WI38 (cell line): ENCODE results near the gene TTC38.

ENCODE experiments used
- H3K4me3 ChIP-seq: 2 replicates; pipeline ENCODE4 v1.5.1; 2011; ENCODE audit warnings: low read depth, mild to moderate bottlenecking, control low read depth, low read length
- CTCF ChIP-seq: IDR thresholded peaks from 2 replicates; pipeline ENCODE4 v1.5.1; 2012; ENCODE audit warnings: low read depth, mild to moderate bottlenecking, control low read depth, low read length

The TTC38 gene

GRCh38 chr22:46246178-46246577 lies 21.6 kb upstream of the TTC38 start:
- no peak for TF ChIP-seq CTCF
- H3K4me3 ChIP-seq: no peak overlapping the region

DNA sequence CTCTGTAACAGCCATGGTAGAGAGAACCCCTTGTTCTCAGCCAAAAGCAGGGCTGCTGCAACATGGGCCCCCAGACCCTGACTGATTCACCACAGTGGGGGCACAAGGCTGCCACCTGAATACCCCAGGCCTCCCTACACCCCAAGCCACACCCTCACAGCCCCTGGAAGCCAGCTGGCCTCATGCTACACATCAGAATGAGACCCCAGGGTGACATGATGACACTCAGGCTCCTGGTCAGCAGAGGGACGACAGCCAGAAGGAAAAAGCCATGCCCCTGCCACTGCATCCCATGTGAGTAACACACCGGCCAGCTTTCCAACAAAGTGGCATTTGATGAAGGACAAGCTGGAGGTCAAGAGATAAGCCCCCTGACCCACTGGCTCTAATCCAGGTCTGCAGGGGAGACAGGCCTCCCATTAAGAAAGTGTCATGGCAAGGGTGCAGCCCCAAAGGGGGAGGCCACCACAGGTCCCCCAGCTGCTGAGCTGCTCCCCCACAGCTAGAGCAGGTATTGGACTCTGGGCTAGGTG lies 20.3 kb upstream of the TTC38 start:
- H3K4me3 ChIP-seq: no peak overlapping the region
- no peak for TF ChIP-seq CTCF

GRCh38 chr22:46250035-46250782 lies 17.6 kb upstream of the TTC38 start, which contains the start of gene CDPF1:
TSS of gene CDPF1 (minus strand) at chr22:46250293. CDS start at chr22:46248284, 2,009 bp downstream.
- H3K4me3 ChIP-seq: peak within 1 kb of the TSS; percentile 84
- TF ChIP-seq CTCF: no peak

DNA sequence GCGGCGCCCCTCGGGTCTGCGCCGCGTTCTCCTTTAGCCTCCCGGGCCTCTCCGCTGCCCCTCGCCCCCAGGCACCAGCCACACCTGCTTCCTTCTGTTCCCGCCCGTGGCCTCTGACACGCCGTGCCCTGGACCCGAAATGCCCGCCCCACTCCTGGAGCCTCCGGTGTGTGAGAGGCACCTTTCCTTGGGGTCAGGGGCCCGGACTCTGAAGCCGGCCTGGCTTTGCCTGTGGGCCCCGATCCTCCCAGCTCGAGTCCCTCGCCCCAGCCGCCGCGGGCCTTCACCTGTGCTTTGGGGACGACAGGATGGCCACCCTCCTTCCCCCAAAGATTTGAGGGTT lies 17.1 kb upstream of the TTC38 start:
- TF ChIP-seq CTCF: no peak
- H3K4me3 ChIP-seq: peak overlapping the region; percentile 84

DNA sequence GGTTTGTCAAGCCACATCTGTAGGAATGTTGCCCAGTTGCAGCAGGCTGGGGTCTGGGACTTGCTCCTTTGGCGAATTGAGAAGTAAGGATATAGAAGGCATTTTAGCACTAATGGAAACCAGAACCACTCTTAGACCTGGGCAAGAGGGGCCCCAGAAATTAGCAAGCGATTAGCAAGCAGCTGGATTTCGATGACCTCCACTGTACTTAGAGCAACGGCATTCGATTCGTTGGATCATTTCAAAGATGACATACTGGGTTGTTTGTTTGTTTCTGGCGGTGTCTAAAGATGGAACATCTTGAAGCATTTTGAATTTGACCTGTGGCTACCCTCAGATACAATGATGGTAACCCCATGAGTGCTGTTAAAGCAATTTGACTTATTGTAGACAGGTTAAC lies 16.5 kb upstream of the TTC38 start:
- H3K4me3 ChIP-seq: peak overlapping the region; percentile 84
- no peak for TF ChIP-seq CTCF

DNA sequence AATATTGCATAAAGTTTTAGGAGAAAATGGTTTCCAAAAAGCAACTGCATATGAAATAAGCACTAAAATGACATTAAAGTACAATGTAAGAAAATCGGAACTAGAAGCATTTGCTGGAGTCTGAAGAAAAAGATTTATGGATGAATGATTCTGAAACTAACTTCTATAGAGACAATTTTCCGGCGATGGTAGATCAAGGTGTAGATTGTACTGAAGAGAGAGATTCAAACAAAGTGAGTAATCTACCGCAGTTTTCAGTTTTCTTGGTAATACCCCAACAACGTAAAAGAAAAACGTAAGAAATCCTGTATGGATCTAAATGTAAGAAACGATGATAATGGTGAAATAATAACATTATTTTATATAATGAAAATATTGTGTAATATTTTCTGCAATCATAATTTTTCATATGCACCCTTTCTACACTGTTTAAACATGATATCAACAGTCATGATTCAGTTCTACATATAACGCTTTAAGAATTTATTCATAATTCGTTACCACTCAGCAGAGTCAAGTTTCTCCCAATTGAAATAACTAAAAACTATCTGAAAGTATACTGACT lies 15.9 kb upstream of the TTC38 start:
- TF ChIP-seq CTCF: no peak
- H3K4me3 ChIP-seq: no peak overlapping the region

GRCh38 chr22:46256358-46256958 lies 11.3 kb upstream of the TTC38 start:
- H3K4me3 ChIP-seq: no peak overlapping the region
- TF ChIP-seq CTCF: no peak
